Sigmoid colon (tissue), 7 donors: ENCODE results near the gene NIPAL3. TPM values are rescaled to one million over a fixed set of nuclear protein-coding genes. Genes with fewer than 3 reads are reported as not detected.

Experiments
- DNase-seq: peaks from one replicate; pipeline ENCODE4 v3.0.0-alpha.2; 2019
- H3K27ac ChIP-seq, 4 donors: fragments of 200-600 bp; sonication (generic); one replicate each; pipeline ENCODE4 v1.5.1; 2016 to 2019; ENCODE audit warnings: mild to moderate bottlenecking in 1 of 4
- H3K27me3 ChIP-seq, 3 donors: fragments of 200-600 bp; sonication (generic); one replicate each; pipeline ENCODE4 v1.5.1; 2019; ENCODE audit warnings: mild to moderate bottlenecking in 1 of 3
- H3K36me3 ChIP-seq, 4 donors: fragments of 200-600 bp; sonication (generic); one replicate each; pipeline ENCODE4 v1.5.1; 2016 to 2019
- H3K4me1 ChIP-seq, 4 donors: fragments of 200-600 bp; sonication (generic); one replicate each; pipeline ENCODE4 v1.5.1; 2017 to 2019
- H3K4me3 ChIP-seq, 4 donors: fragments of 200-600 bp; sonication (generic); one replicate each; pipeline ENCODE4 v1.5.1; 2017 to 2019; ENCODE audit warnings: mild to moderate bottlenecking in 2 of 4, moderate library complexity in 1 of 4
- H3K9me3 ChIP-seq, 4 donors: fragments of 200-600 bp in 3 of 4; sonication (generic) in 3 of 4; one replicate each; pipeline versions ENCODE4 v1.5.1 to v1.6.1; 2013 to 2019
- EP300 ChIP-seq, 4 donors: sonication (generic); formaldehyde crosslinking; IDR thresholded peaks; one replicate each; pipeline ENCODE4 v1.6.1; 2017; ENCODE audit warnings: antibody characterized with exemption in 4 of 4
- POLR2A ChIP-seq, 2 donors: fragments of 450-650 bp; IDR thresholded peaks; one replicate each; pipeline ENCODE4 v1.6.1; 2016; ENCODE audit warnings: antibody characterized with exemption in 2 of 2, mild to moderate bottlenecking in 2 of 2, moderate library complexity in 2 of 2
- POLR2AphosphoS5 ChIP-seq, 4 donors: sonication (generic); formaldehyde crosslinking; IDR thresholded peaks; one replicate each; pipeline ENCODE4 v1.6.1; 2017; ENCODE audit warnings: antibody characterized with exemption in 4 of 4
- WGBS, 2 donors: extraction: QIAGEN DNeasy Blood & Tissue Kit; methylation state at CpG; one replicate each; pipeline ENCODE4 v1.1.7; 2013; 5-methylcytosine and 5-hydroxymethylcytosine counted together
- intact Hi-C: fragments of 100-400 bp; cut with DNase I; formaldehyde crosslinking; loops from one replicate; pipeline ENCODE4 v1.15.1; 2023
- polyA plus RNA-seq, 3 donors: library from polyadenylated mRNA; stranded (reverse); fragments of 200-250 nt; gene quantifications; one replicate each; pipeline ENCODE4 v1.2.3, GENCODE V29; 2013
- total RNA-seq, 4 donors: library from RNA; depleted of rRNA; stranded (reverse); fragments of >200 nt; gene quantifications; one replicate each; pipeline ENCODE4 v1.1.0, GENCODE V29; 2016
- TF ChIP-seq, protein P1 (sequence below), 4 experiments: fragments of 450-650 bp in 3 of 4; fragments of 200-600 bp in 1 of 4; IDR thresholded peaks; one replicate each; pipeline ENCODE4 v1.5.1; 2016 to 2019; ENCODE audit warnings: antibody characterized with exemption in 4 of 4, mild to moderate bottlenecking in 3 of 4, moderate library complexity in 2 of 4
- donor health status: healthy with polysubstance abuse.
- donor health status: Bipolar disorder and iron deficiency.
- donor health status: healthy.

The NIPAL3 gene
- total and polyA plus RNA-seq, 7 donors: 5.8 to 53.2 (median 23.7) TPM

DNA sequence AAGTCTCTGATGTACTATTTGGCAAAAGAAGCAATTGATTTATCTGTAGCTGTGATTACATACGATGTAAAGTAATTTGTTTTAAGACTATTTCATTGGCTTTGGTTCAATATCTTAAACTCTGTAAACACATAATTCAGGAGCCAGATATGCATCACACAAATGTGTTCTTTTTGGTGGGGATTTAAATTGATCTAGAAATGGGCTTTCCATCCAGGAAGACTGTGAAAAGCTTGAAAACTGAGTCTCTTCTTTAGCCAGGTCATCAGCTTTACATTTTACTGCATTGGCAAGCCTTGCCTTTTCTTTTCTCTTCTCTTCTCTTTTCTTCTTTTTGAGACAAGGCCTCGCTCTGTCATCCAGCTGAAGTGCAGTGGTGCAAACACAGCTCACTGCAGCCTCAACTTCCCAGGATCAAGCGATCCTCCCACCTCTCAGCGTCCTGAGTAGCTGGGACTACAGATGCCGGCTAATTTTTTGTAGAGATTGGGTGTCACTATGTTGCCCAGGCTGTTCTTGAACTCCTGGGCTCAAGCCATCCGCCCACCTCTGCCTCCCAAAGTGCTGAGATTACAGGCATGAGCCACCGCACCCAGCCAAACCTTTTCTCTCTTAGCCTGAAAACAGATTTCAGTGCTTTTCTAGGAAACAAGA, 88.4 kb downstream of the NIPAL3 start:
- H3K9me3 ChIP-seq: no peaks in the 10 kb centered on the region
- H3K27me3 ChIP-seq: no peaks in the 10 kb centered on the region
- H3K4me3 ChIP-seq: peak overlapping the region in 2 of 4 donors; percentile 76 to 88
- DNase-seq: no peak
- H3K4me1 ChIP-seq: peaks cover 0 to 12% (median 6%) of the 10 kb centered on the region in 4 donors
- intact Hi-C loops: loop anchor here (5.0 kb wide), 2 partner anchors 87 to 138 kb away; partner anchors contain the start of genes NIPAL3 and SRRM1
- peak overlapping the region in 2 of 4 donors; percentile 1 to 82 for H3K27ac ChIP-seq
- TF ChIP-seq EP300 (IDR thresholded peaks at IDR 0.05) (no peak), POLR2A (IDR thresholded peaks at IDR 0.05) (no peak), POLR2AphosphoS5 (IDR thresholded peaks at IDR 0.05) (no peak)
- TF ChIP-seq, protein P1, sequence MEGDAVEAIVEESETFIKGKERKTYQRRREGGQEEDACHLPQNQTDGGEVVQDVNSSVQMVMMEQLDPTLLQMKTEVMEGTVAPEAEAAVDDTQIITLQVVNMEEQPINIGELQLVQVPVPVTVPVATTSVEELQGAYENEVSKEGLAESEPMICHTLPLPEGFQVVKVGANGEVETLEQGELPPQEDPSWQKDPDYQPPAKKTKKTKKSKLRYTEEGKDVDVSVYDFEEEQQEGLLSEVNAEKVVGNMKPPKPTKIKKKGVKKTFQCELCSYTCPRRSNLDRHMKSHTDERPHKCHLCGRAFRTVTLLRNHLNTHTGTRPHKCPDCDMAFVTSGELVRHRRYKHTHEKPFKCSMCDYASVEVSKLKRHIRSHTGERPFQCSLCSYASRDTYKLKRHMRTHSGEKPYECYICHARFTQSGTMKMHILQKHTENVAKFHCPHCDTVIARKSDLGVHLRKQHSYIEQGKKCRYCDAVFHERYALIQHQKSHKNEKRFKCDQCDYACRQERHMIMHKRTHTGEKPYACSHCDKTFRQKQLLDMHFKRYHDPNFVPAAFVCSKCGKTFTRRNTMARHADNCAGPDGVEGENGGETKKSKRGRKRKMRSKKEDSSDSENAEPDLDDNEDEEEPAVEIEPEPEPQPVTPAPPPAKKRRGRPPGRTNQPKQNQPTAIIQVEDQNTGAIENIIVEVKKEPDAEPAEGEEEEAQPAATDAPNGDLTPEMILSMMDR (IDR thresholded peaks at IDR 0.05): no peak
- 77 to 78% methylated on average over 7 of the region's 7 CpGs for WGBS, 2 donors
- H3K36me3 ChIP-seq: no peaks in the 10 kb centered on the region

- Histone ChIP-seq H3K9me3 (no peaks in the 10 kb centered on the region), H3K4me1 (peaks cover 0 to 12% (median 6%) of the 10 kb centered on the region in 4 donors), H3K4me3 (no peak overlapping the region), H3K36me3 (no peaks in the 10 kb centered on the region), H3K27me3 (no peaks in the 10 kb centered on the region), H3K27ac (no peak overlapping the region)
- no peak for DNase-seq
- 83 to 90% methylated on average over 4 of the region's 4 CpGs for WGBS, 2 donors
- intact Hi-C loops: loop anchor here (5.0 kb wide), 2 partner anchors 87 to 138 kb away; partner anchors contain the start of genes NIPAL3 and SRRM1
- TF ChIP-seq POLR2A (IDR thresholded peaks at IDR 0.05): no peak
- TF ChIP-seq, protein P1 (IDR thresholded peaks at IDR 0.05): no peak
- no peak for TF ChIP-seq EP300 (IDR thresholded peaks at IDR 0.05)
- TF ChIP-seq POLR2AphosphoS5 (IDR thresholded peaks at IDR 0.05): no peak
Measured at GRCh38 chr1:24504560-24504959, 89.0 kb downstream of the NIPAL3 start.

DNA sequence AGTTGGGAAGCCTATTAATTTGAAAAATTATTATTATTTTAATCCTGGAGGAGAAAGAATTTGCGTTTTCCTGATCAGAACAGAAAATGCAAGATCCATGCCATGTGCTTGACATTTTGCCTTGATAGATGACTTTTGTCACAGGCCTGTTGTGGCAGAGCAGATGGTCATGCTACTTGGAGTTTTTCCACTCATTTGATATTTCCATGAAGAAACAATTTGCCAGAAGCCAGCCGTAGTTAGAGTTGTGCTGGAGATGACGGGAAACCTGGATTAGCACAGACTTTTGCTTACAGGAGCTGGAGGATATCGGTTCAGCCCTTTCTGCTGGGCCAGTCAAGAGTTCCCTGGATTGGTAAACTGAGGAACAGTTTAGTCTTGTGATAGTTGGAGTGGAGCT, 90.2 kb downstream of the NIPAL3 start:
- Histone ChIP-seq H3K4me3 (no peak overlapping the region), H3K27ac (no peak overlapping the region), H3K9me3 (no peaks in the 10 kb centered on the region), H3K36me3 (no peaks in the 10 kb centered on the region), H3K4me1 (peaks cover 0 to 12% (median 6%) of the 10 kb centered on the region in 4 donors), H3K27me3 (no peaks in the 10 kb centered on the region)
- WGBS, 2 donors: 88 to 92% methylated on average over 4 of the region's 4 CpGs
- no peak for DNase-seq
- TF ChIP-seq, protein P1 (IDR thresholded peaks at IDR 0.05): no peak
- no peak for TF ChIP-seq POLR2AphosphoS5 (IDR thresholded peaks at IDR 0.05)
- no peak for TF ChIP-seq EP300 (IDR thresholded peaks at IDR 0.05)
- no peak for TF ChIP-seq POLR2A (IDR thresholded peaks at IDR 0.05)
- intact Hi-C loops: no loop called here

GRCh38 chr1:24506691-24507381, 91.2 kb downstream of the NIPAL3 start:
- intact Hi-C loops: no loop called here
- TF ChIP-seq EP300 (IDR thresholded peaks at IDR 0.05): no peak
- TF ChIP-seq, protein P1 (IDR thresholded peaks at IDR 0.05): no peak
- no peak for TF ChIP-seq POLR2A (IDR thresholded peaks at IDR 0.05)
- no peak for TF ChIP-seq POLR2AphosphoS5 (IDR thresholded peaks at IDR 0.05)
- H3K27ac ChIP-seq: no peak overlapping the region
- no peak overlapping the region for H3K4me3 ChIP-seq
- H3K4me1 ChIP-seq: peaks cover 0 to 11% (median 5%) of the 10 kb centered on the region in 4 donors
- H3K9me3 ChIP-seq: no peaks in the 10 kb centered on the region
- no peaks in the 10 kb centered on the region for H3K27me3 ChIP-seq
- no peaks in the 10 kb centered on the region for H3K36me3 ChIP-seq
- WGBS, 2 donors: 64 to 84% methylated on average over 5 of the region's 5 CpGs
- no peak for DNase-seq
